ENCODE measurements around the gene GPN3.
"Not testable (repeated sequence)": the region's sequence is repeated elsewhere in the genome, so short reads cannot be mapped to it uniquely, and the experiment has no call there.

The GPN3 gene

GRCh38 chr12:110475426-110475825 is 7.4 kb upstream of the GPN3 start:
- Histone ChIP-seq H3K9me3 (ENCODE audit: control insufficient read depth, insufficient read depth, low read depth, low read length) (no peaks in the 10 kb centered on the region), H3K36me3 (ENCODE audit: control insufficient read depth, insufficient read depth, low read length) (peaks cover 10% of the 10 kb centered on the region), H3K27me3 (ENCODE audit: control insufficient read depth, insufficient read depth, low read length) (no peaks in the 10 kb centered on the region), H3K4me1 (ENCODE audit: control insufficient read depth, insufficient read depth, low read length) (no peaks in the 10 kb centered on the region), H3K9ac (ENCODE audit: low read length) (no peak overlapping the region), H3K27ac (ENCODE audit: low read depth, low read length) (no peak overlapping the region), H3K4me3 (ENCODE audit: low read depth, low read length) (no peak overlapping the region)

- Histone ChIP-seq H3K27ac (ENCODE audit: low read depth, low read length) (peak overlapping the region; percentile 12; the same call in 1 of the 2 replicates), H3K4me3 (ENCODE audit: low read depth, low read length) (peak overlapping the region; percentile 66)
These were observed 227 bp downstream of the GPN3 start for GRCh38 chr12:110467847-110468213.

GRCh38 chr12:110466791-110467190 is 1.3 kb downstream of the GPN3 start:
- H3K9me3 ChIP-seq (ENCODE audit: control insufficient read depth, insufficient read depth, low read depth, low read length), result no peaks in the 10 kb centered on the region
- H3K27ac ChIP-seq (ENCODE audit: low read depth, low read length), result no peak overlapping the region
- H3K4me3 ChIP-seq (ENCODE audit: low read depth, low read length), result peak overlapping the region; percentile 66
- H3K9ac ChIP-seq (ENCODE audit: low read length), result peak overlapping the region; percentile 59
- peaks cover 27% of the 10 kb centered on the region for H3K36me3 ChIP-seq (ENCODE audit: control insufficient read depth, insufficient read depth, low read length)
- no peaks in the 10 kb centered on the region for H3K27me3 ChIP-seq (ENCODE audit: control insufficient read depth, insufficient read depth, low read length)
- H3K4me1 ChIP-seq (ENCODE audit: control insufficient read depth, insufficient read depth, low read length), result peaks cover 8% of the 10 kb centered on the region; the same call in 1 of the 2 replicates

More at GRCh38 chr12:110467847-110468213, 227 bp downstream of the GPN3 start:
- peak overlapping the region; percentile 84 for H3K9ac ChIP-seq (ENCODE audit: low read length)
- peaks cover 8% of the 10 kb centered on the region; the same call in 1 of the 2 replicates for H3K4me1 ChIP-seq (ENCODE audit: control insufficient read depth, insufficient read depth, low read length)
- H3K27me3 ChIP-seq (ENCODE audit: control insufficient read depth, insufficient read depth, low read length), result no peaks in the 10 kb centered on the region
- H3K36me3 ChIP-seq (ENCODE audit: control insufficient read depth, insufficient read depth, low read length), result peaks cover 21% of the 10 kb centered on the region
- H3K9me3 ChIP-seq (ENCODE audit: control insufficient read depth, insufficient read depth, low read depth, low read length), result no peaks in the 10 kb centered on the region

- not testable (repeated sequence) for H3K9me3 ChIP-seq (ENCODE audit: control insufficient read depth, insufficient read depth, low read depth, low read length); H3K4me3 ChIP-seq (ENCODE audit: low read depth, low read length); H3K4me1 ChIP-seq (ENCODE audit: control insufficient read depth, insufficient read depth, low read length); H3K27me3 ChIP-seq (ENCODE audit: control insufficient read depth, insufficient read depth, low read length); H3K9ac ChIP-seq (ENCODE audit: low read length); H3K27ac ChIP-seq (ENCODE audit: low read depth, low read length)
- H3K36me3 ChIP-seq (ENCODE audit: control insufficient read depth, insufficient read depth, low read length), result peaks cover 32% of the 10 kb centered on the region
These were observed 2.3 kb downstream of the GPN3 start for GRCh38 chr12:110465765-110466164.

- H3K4me3 ChIP-seq (ENCODE audit: low read depth, low read length), result no peak overlapping the region
- H3K36me3 ChIP-seq (ENCODE audit: control insufficient read depth, insufficient read depth, low read length), result peaks cover 37% of the 10 kb centered on the region
- H3K9ac ChIP-seq (ENCODE audit: low read length), result no peak overlapping the region
- peaks cover 8% of the 10 kb centered on the region; the same call in 1 of the 2 replicates for H3K4me1 ChIP-seq (ENCODE audit: control insufficient read depth, insufficient read depth, low read length)
- no peaks in the 10 kb centered on the region for H3K27me3 ChIP-seq (ENCODE audit: control insufficient read depth, insufficient read depth, low read length)
- no peaks in the 10 kb centered on the region for H3K9me3 ChIP-seq (ENCODE audit: control insufficient read depth, insufficient read depth, low read depth, low read length)
- H3K27ac ChIP-seq (ENCODE audit: low read depth, low read length), result no peak overlapping the region
These were observed 3.0 kb downstream of the GPN3 start for GRCh38 chr12:110465024-110465423.

GRCh38 chr12:110461189-110461588 is 6.9 kb downstream of the GPN3 start:
- not testable (repeated sequence) for H3K4me3 ChIP-seq (ENCODE audit: low read depth, low read length); H3K27ac ChIP-seq (ENCODE audit: low read depth, low read length); H3K9me3 ChIP-seq (ENCODE audit: control insufficient read depth, insufficient read depth, low read depth, low read length); H3K27me3 ChIP-seq (ENCODE audit: control insufficient read depth, insufficient read depth, low read length); H3K9ac ChIP-seq (ENCODE audit: low read length); H3K4me1 ChIP-seq (ENCODE audit: control insufficient read depth, insufficient read depth, low read length)
- H3K36me3 ChIP-seq (ENCODE audit: control insufficient read depth, insufficient read depth, low read length), result peaks cover 69% of the 10 kb centered on the region

- Histone ChIP-seq H3K4me1 (ENCODE audit: control insufficient read depth, insufficient read depth, low read length) (no peaks in the 10 kb centered on the region), H3K9ac (ENCODE audit: low read length) (no peak overlapping the region), H3K27ac (ENCODE audit: low read depth, low read length) (no peak overlapping the region), H3K27me3 (ENCODE audit: control insufficient read depth, insufficient read depth, low read length) (no peaks in the 10 kb centered on the region), H3K36me3 (ENCODE audit: control insufficient read depth, insufficient read depth, low read length) (peaks cover 67% of the 10 kb centered on the region), H3K4me3 (ENCODE audit: low read depth, low read length) (no peak overlapping the region), H3K9me3 (ENCODE audit: control insufficient read depth, insufficient read depth, low read depth, low read length) (no peaks in the 10 kb centered on the region)
These were observed 9.3 kb downstream of the GPN3 start for GRCh38 chr12:110458756-110459155.

- Histone ChIP-seq H3K4me3 (ENCODE audit: low read depth, low read length) (no peak overlapping the region), H3K9ac (ENCODE audit: low read length) (no peak overlapping the region), H3K4me1 (ENCODE audit: control insufficient read depth, insufficient read depth, low read length) (no peaks in the 10 kb centered on the region), H3K9me3 (ENCODE audit: control insufficient read depth, insufficient read depth, low read depth, low read length) (no peaks in the 10 kb centered on the region), H3K36me3 (ENCODE audit: control insufficient read depth, insufficient read depth, low read length) (peaks cover 57% of the 10 kb centered on the region), H3K27me3 (ENCODE audit: control insufficient read depth, insufficient read depth, low read length) (no peaks in the 10 kb centered on the region), H3K27ac (ENCODE audit: low read depth, low read length) (no peak overlapping the region)
These were observed 14.3 kb downstream of the GPN3 start for GRCh38 chr12:110453569-110454296.

GRCh38 chr12:110451263-110451662 is 16.8 kb downstream of the GPN3 start:
- H3K9ac ChIP-seq (ENCODE audit: low read length), result no peak overlapping the region
- no peak overlapping the region for H3K27ac ChIP-seq (ENCODE audit: low read depth, low read length)
- H3K9me3 ChIP-seq (ENCODE audit: control insufficient read depth, insufficient read depth, low read depth, low read length), result no peaks in the 10 kb centered on the region
- no peaks in the 10 kb centered on the region for H3K27me3 ChIP-seq (ENCODE audit: control insufficient read depth, insufficient read depth, low read length)
- no peaks in the 10 kb centered on the region for H3K4me1 ChIP-seq (ENCODE audit: control insufficient read depth, insufficient read depth, low read length)
- no peak overlapping the region for H3K4me3 ChIP-seq (ENCODE audit: low read depth, low read length)
- H3K36me3 ChIP-seq (ENCODE audit: control insufficient read depth, insufficient read depth, low read length), result peaks cover 49% of the 10 kb centered on the region

GRCh38 chr12:110449799-110450497 is 18.1 kb downstream of the GPN3 start, which contains the start of gene ARPC3:
Gene ARPC3 (minus strand): TSS chr12:110450337. CDS start chr12:110450260, 77 bp downstream.
- Histone ChIP-seq H3K4me3 (ENCODE audit: low read depth, low read length) (peak within 1 kb of the TSS; percentile 91), H3K4me1 (ENCODE audit: control insufficient read depth, insufficient read depth, low read length) (no peaks in the 10 kb centered on the region), H3K9ac (ENCODE audit: low read length) (peak within 1 kb of the TSS; percentile 89), H3K27ac (ENCODE audit: low read depth, low read length) (peak within 1 kb of the TSS; percentile 65; the same call in 1 of the 2 replicates), H3K36me3 (ENCODE audit: control insufficient read depth, insufficient read depth, low read length) (peaks cover 49% of the 10 kb centered on the region), H3K9me3 (ENCODE audit: control insufficient read depth, insufficient read depth, low read depth, low read length) (no peaks in the 10 kb centered on the region), H3K27me3 (ENCODE audit: control insufficient read depth, insufficient read depth, low read length) (no peaks in the 10 kb centered on the region)

GRCh38 chr12:110444455-110444854 is 23.6 kb downstream of the GPN3 start:
- Histone ChIP-seq H3K27me3 (ENCODE audit: control insufficient read depth, insufficient read depth, low read length) (no peaks in the 10 kb centered on the region), H3K9ac (ENCODE audit: low read length) (no peak overlapping the region), H3K9me3 (ENCODE audit: control insufficient read depth, insufficient read depth, low read depth, low read length) (no peaks in the 10 kb centered on the region), H3K36me3 (ENCODE audit: control insufficient read depth, insufficient read depth, low read length) (peaks cover 57% of the 10 kb centered on the region), H3K4me1 (ENCODE audit: control insufficient read depth, insufficient read depth, low read length) (no peaks in the 10 kb centered on the region), H3K4me3 (ENCODE audit: low read depth, low read length) (no peak overlapping the region), H3K27ac (ENCODE audit: low read depth, low read length) (no peak overlapping the region)

Measured in HUES6 (cell line).